ENCODE results near the gene PRKACA. TPM values are rescaled to one million over a fixed set of nuclear protein-coding genes. Genes with fewer than 3 reads are reported as not detected.

PRKACA gene
- total RNA-seq, 1 donor from 2014 or later = 82.9 TPM

DNA sequence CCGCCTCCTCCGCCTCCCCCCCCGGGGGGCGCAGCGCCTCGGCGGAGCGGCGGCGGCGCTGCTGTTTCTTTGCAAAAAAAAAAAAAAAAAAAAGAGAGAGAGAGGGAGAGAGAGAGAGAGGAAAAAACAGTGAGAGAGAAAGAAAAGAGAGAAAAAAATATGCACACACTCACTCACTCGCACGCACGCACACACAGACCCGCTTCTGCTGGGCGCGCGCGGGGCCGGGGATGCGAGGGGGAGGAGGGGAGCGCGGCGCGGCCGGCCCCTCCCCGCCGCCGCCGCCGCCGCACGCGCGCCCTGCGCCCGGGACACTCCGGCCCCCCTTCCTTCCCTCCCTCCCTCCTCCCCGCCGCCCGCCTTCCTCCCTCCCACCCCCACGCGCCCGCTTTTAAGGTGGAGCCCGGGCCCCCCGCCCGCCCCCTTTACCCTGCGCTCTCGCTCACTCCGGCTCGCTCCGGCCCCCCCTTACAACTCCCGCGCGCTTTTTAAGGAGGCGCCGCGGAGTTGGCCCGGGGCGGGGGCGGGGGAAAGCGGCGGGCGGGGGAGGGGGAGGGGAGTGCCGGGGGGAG, 27.0 kb downstream of the PRKACA start, which contains the start of gene SAMD1:
Gene SAMD1 (minus strand): TSS at position 243 of the 572 bp plus-strand sequence.
- Mint-ChIP-seq H3K9me3 (ENCODE audit: unreplicated experiment) (peaks cover 15% of the 10 kb centered on the region), H3K4me1 (ENCODE audit: low read depth, unreplicated experiment) (peaks cover 8% of the 10 kb centered on the region), H3K27me3 (ENCODE audit: unreplicated experiment) (peaks cover 8% of the 10 kb centered on the region), H3K27ac (ENCODE audit: unreplicated experiment) (peak within 1 kb of the TSS; percentile 84), H3K36me3 (ENCODE audit: unreplicated experiment) (peaks cover 9% of the 10 kb centered on the region), H3K4me3 (ENCODE audit: unreplicated experiment) (peak within 1 kb of the TSS; percentile 93)
- DNase-seq = peak; percentile 80
- TF ChIP-seq, protein P1, sequence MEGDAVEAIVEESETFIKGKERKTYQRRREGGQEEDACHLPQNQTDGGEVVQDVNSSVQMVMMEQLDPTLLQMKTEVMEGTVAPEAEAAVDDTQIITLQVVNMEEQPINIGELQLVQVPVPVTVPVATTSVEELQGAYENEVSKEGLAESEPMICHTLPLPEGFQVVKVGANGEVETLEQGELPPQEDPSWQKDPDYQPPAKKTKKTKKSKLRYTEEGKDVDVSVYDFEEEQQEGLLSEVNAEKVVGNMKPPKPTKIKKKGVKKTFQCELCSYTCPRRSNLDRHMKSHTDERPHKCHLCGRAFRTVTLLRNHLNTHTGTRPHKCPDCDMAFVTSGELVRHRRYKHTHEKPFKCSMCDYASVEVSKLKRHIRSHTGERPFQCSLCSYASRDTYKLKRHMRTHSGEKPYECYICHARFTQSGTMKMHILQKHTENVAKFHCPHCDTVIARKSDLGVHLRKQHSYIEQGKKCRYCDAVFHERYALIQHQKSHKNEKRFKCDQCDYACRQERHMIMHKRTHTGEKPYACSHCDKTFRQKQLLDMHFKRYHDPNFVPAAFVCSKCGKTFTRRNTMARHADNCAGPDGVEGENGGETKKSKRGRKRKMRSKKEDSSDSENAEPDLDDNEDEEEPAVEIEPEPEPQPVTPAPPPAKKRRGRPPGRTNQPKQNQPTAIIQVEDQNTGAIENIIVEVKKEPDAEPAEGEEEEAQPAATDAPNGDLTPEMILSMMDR (IDR thresholded peaks at IDR 0.05; ENCODE audit: partially characterized antibody, unreplicated experiment) = no peak

DNA sequence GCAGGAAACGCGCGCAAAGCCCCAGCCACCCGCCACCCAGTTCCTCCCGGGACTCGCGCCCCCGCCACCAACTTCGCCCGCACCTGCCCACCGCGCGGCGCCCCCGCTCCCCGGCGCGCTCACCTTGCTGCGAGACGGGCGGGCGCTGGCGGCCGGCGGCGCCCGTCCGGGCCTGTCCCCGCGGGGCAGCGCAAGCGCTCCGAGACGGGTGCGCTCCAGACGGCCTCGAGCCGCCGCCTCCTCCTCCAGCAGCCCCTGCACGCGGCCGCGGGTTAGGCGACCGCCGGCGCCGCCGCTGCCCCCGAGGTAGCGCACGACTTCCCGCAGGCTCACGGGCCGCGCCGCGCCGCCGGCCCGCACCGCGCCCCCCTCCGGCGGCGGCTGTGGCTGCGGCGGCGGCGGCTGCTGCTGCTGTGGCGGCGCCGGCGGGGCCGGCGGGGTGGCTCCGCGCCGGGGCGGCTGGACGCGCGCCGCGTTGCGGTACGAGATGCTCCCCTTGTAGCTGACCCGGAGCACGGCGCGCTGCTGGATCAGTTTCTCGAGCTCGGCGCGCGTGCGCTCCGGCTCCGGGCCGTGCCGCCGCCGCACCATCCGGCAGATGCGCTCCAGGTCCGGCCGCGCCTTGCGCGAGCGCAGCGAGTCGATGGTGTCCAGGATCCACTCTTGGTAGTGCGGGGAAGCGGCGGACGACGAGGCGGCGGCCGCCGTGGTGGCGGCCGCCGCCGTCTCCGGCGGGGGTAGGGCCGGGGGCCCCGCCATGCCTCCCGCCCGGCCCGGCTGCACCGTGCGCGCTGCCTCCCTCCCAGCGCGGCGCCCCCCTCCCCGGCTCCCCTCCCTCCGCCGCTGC, 27.7 kb downstream of the PRKACA start:
- H3K27ac Mint-ChIP-seq (ENCODE audit: unreplicated experiment) = peak overlapping the region; percentile 88
- peaks cover 8% of the 10 kb centered on the region for H3K4me1 Mint-ChIP-seq (ENCODE audit: low read depth, unreplicated experiment)
- peaks cover 8% of the 10 kb centered on the region for H3K27me3 Mint-ChIP-seq (ENCODE audit: unreplicated experiment)
- H3K9me3 Mint-ChIP-seq (ENCODE audit: unreplicated experiment) = peaks cover 15% of the 10 kb centered on the region
- peak overlapping the region; percentile 94 for H3K4me3 Mint-ChIP-seq (ENCODE audit: unreplicated experiment)
- H3K36me3 Mint-ChIP-seq (ENCODE audit: unreplicated experiment) = peaks cover 9% of the 10 kb centered on the region
- DNase-seq = peak; percentile 74
- TF ChIP-seq, protein P1 (IDR thresholded peaks at IDR 0.05; ENCODE audit: partially characterized antibody, unreplicated experiment) = no peak

DNA sequence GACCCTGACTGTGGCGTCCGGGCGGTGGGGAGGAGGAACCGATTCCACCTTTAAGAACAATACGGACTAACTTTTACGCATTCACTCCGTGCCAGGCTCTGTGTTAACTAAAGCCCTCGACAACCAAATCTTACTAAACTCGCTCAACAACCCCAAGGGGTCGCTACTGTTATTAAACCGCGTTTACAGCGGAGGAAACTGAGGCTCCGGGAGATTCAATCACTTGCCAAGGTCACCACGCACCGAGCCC, 28.2 kb downstream of the PRKACA start:
- peak overlapping the region; percentile 94 for H3K4me3 Mint-ChIP-seq (ENCODE audit: unreplicated experiment)
- peak overlapping the region; percentile 88 for H3K27ac Mint-ChIP-seq (ENCODE audit: unreplicated experiment)
- DNase-seq = no peak
- H3K9me3 Mint-ChIP-seq (ENCODE audit: unreplicated experiment) = peaks cover 15% of the 10 kb centered on the region
- H3K4me1 Mint-ChIP-seq (ENCODE audit: low read depth, unreplicated experiment) = peaks cover 8% of the 10 kb centered on the region
- H3K27me3 Mint-ChIP-seq (ENCODE audit: unreplicated experiment) = peaks cover 8% of the 10 kb centered on the region
- H3K36me3 Mint-ChIP-seq (ENCODE audit: unreplicated experiment) = peaks cover 5% of the 10 kb centered on the region
- TF ChIP-seq, protein P1 (IDR thresholded peaks at IDR 0.05; ENCODE audit: partially characterized antibody, unreplicated experiment) = peak; percentile 27

DNA sequence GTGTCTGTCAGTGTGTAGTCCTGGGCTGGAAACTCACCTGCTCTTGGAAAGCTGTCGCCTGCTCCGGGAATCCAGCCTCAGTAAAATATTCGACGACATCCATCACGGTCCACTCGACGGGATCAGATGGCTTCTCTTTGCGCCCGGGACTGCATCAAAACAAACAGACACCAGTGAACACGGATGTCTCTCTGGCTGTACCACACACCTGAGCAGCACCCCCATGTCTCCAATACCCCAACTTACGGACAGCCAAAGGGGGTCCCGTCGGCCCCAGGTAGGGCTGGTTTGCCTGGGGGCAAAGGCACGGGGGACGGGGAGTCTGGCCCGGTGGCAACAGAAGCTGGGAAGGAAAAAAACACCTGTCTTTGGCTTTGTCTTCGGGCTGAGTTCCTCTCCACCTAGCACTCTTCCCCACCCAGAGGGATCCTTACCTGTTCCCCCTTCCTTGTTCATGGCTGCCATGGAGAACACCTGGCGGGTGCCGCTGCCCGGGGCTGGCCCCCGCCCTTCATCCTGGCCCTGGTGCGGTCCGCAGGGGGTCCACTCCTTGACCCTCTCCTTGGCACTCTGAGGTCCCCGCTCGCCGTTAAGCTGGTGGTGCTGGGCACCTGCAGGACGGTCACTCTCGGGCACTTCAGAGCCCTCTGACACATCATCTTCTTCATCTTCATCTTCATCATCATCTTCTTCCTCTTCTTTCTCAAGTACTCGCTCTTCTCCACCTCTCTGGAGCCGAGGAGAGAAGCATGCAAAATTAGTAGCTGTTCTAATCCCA, 28.7 kb downstream of the PRKACA start:
- H3K4me1 Mint-ChIP-seq (ENCODE audit: low read depth, unreplicated experiment) = peaks cover 8% of the 10 kb centered on the region
- peak overlapping the region; percentile 94 for H3K4me3 Mint-ChIP-seq (ENCODE audit: unreplicated experiment)
- peaks cover 5% of the 10 kb centered on the region for H3K36me3 Mint-ChIP-seq (ENCODE audit: unreplicated experiment)
- H3K9me3 Mint-ChIP-seq (ENCODE audit: unreplicated experiment) = peaks cover 15% of the 10 kb centered on the region
- H3K27me3 Mint-ChIP-seq (ENCODE audit: unreplicated experiment) = peaks cover 8% of the 10 kb centered on the region
- TF ChIP-seq, protein P1 (IDR thresholded peaks at IDR 0.05; ENCODE audit: partially characterized antibody, unreplicated experiment) = no peak
- DNase-seq = no peak
- peak overlapping the region; percentile 88 for H3K27ac Mint-ChIP-seq (ENCODE audit: unreplicated experiment)

All from glutamatergic neuron (in vitro differentiated cells).